ENCODE data around the gene POR. TPM values are rescaled to one million over a fixed set of nuclear protein-coding genes. Genes with fewer than 3 reads are reported as not detected.

POR gene
- total and polyA plus RNA-seq, 2 of the 13 experiments (the other 11 are each of a cell fraction or from before 2014, with no cell fraction given) = 145 to 266 TPM

- POLR2A ChIA-PET = interaction anchor here (1.3 to 2.1 kb wide), 5 partner anchors 38 to 153 kb away, joined by 5 to 17 read pairs (median 10); partner anchors contain the start of gene POR
- TF ChIP-seq SYNCRIP (IDR thresholded peaks at IDR 0.05; ENCODE audit: insufficient read depth, low read depth, low read length) (no peak), HDAC1 (CRISPR knock-in tag; IDR thresholded peaks at IDR 0.05) (0 out of 2 replicates have a peak, but pooled peaks have one; percentile 27), FLYWCH1 (CRISPR knock-in tag; IDR thresholded peaks at IDR 0.05) (no peak), ZNF558 (CRISPR knock-in tag; IDR thresholded peaks at IDR 0.05; ENCODE audit: borderline replicate concordance) (no peak), ZNF770 (CRISPR knock-in tag; IDR thresholded peaks at IDR 0.05) (peak; percentile 99; the same call in 1 of the 2 replicates), ZHX1 (CRISPR knock-in tag; IDR thresholded peaks at IDR 0.05; ENCODE audit: low read depth) (0 out of 2 replicates have a peak, but pooled peaks have one; percentile 1), JUND (CRISPR knock-in tag; IDR thresholded peaks at IDR 0.05) (no peak), FOXA1 (IDR thresholded peaks at IDR 0.05) (no peak), FOXA1 (CRISPR knock-in tag; IDR thresholded peaks at IDR 0.05) (no peak), XBP1 (CRISPR knock-in tag; IDR thresholded peaks at IDR 0.05) (no peak), MED8 (CRISPR knock-in tag; IDR thresholded peaks at IDR 0.05; ENCODE audit: insufficient replicate concordance) (peak; percentile 15), ZNF577 (CRISPR knock-in tag; IDR thresholded peaks at IDR 0.05; ENCODE audit: borderline replicate concordance, low read depth) (no peak), ZNF121 (CRISPR knock-in tag; IDR thresholded peaks at IDR 0.05) (0 out of 2 replicates have a peak, but pooled peaks have one; percentile 15), NRL (CRISPR knock-in tag; IDR thresholded peaks at IDR 0.05; ENCODE audit: borderline replicate concordance) (no peak), ZMAT5 (CRISPR knock-in tag; IDR thresholded peaks at IDR 0.05; ENCODE audit: borderline replicate concordance, low read depth) (no peak), SKI (IDR thresholded peaks at IDR 0.05; ENCODE audit: partially characterized antibody) (peak; percentile 2), ZNF503 (CRISPR knock-in tag; IDR thresholded peaks at IDR 0.05) (no peak)
Measured at GRCh38 chr7:75867390-75867717, 47.6 kb upstream of the POR start.

More at GRCh38 chr7:75867390-75867717, 47.6 kb upstream of the POR start:
- no peaks in the 10 kb centered on the region for H3K36me3 ChIP-seq (replicated peaks in 1 of 2; ENCODE audit: control insufficient read depth in 1 of 2, insufficient read depth in 2 of 2, low read length in 2 of 2)
- no peaks in the 10 kb centered on the region for H3K9me3 ChIP-seq (ENCODE audit: low read length)
- peaks cover 28% of the 10 kb centered on the region for H3K4me1 ChIP-seq (ENCODE audit: insufficient read depth, low read length)
- in situ Hi-C loops (cut with HindIII; ENCODE audit: extremely low pct_ligation_motif_present, low pct_unique_long_range_greater_than_20kb) (loop anchor here (5.0 kb wide), 1 partner anchor 150 kb away; no protein-coding TSS in a partner anchor), intact Hi-C loops (cut with micrococcal nuclease; ENCODE audit: unreplicated experiment) (loop anchor here (2.0 kb wide), 2 partner anchors 53 to 95 kb away; no protein-coding TSS in a partner anchor)
- no peaks in the 10 kb centered on the region for H3K79me2 ChIP-seq (ENCODE audit: insufficient read depth, low read length)
- DNase-seq (ENCODE audit: low spot score) (no peak), ATAC-seq (no peak), FAIRE-seq (no peak)
- no peaks in the 10 kb centered on the region for H4K20me1 ChIP-seq (ENCODE audit: insufficient read depth, low read length)
- H3K27me3 ChIP-seq (ENCODE audit: control insufficient read depth in 1 of 2, insufficient read depth in 2 of 2, low read length in 2 of 2) = no peaks in the 10 kb centered on the region
- WGBS (ENCODE audit: low lambda C conversion rate) = 40% methylated on average over 4 of the region's 4 CpGs
- CTCF ChIA-PET (ENCODE audit: low intra/inter-chr PET ratio, low total read pairs) = interaction anchor here (1.2 to 3.6 kb wide), 2 partner anchors 105 to 153 kb away, joined by 3 to 39 read pairs; no protein-coding TSS in a partner anchor
- BruUV-seq (replicated peaks) = no TSS peak
- no peak overlapping the region for H3K4me3 ChIP-seq (replicated peaks in 1 of 3; ENCODE audit: insufficient read depth in 1 of 3, low read depth in 2 of 3, low read length in 3 of 3)
- H2AFZ ChIP-seq (ENCODE audit: low read length) = no peak overlapping the region
- H3K27ac ChIP-seq (ENCODE audit: extremely low read length, insufficient read depth, low read length) = no peak overlapping the region
- H3K9ac ChIP-seq (ENCODE audit: insufficient read depth, low read depth, low read length) = no peak overlapping the region
- peak overlapping the region; percentile 84 for H3K4me2 ChIP-seq (ENCODE audit: low read depth, low read length)
